Upper lobe of left lung (tissue), 4 donors: ENCODE data around the gene PAM.

ENCODE experiments used
- CTCF ChIP-seq, 6 experiments: fragments of 450-650 bp in 4 of 6; fragments of 200-600 bp in 2 of 6; sonication (generic) in 2 of 6; IDR thresholded peaks; one replicate each; pipeline ENCODE4 v1.5.1; 2016 to 2019; ENCODE audit warnings: antibody characterized with exemption in 6 of 6
- POLR2A ChIP-seq, 4 donors: fragments of 450-650 bp; IDR thresholded peaks; one replicate each; pipeline ENCODE4 v1.5.1; 2016 to 2017; ENCODE audit warnings: antibody characterized with exemption in 4 of 4, mild to moderate bottlenecking in 2 of 4
- POLR2AphosphoS5 ChIP-seq, 2 donors: sonication (generic); formaldehyde crosslinking; IDR thresholded peaks; one replicate each; pipeline ENCODE4 v1.5.1; 2017; ENCODE audit warnings: antibody characterized with exemption in 2 of 2

GRCh38 chr5:102711525-102712385 lies 43.4 kb upstream of the PAM start:
- TF ChIP-seq CTCF (IDR thresholded peaks at IDR 0.05) (no peak), POLR2A (IDR thresholded peaks at IDR 0.05) (no peak), POLR2AphosphoS5 (IDR thresholded peaks at IDR 0.05) (no peak)
